ENCODE data around the gene KCNJ3. TPM values are rescaled to one million over a fixed set of nuclear protein-coding genes. Genes with fewer than 3 reads are reported as not detected.

Gene KCNJ3
- total and polyA plus RNA-seq, 2 of the 13 experiments (the other 11 are each of a cell fraction or from before 2014, with no cell fraction given) = not detected

DNA sequence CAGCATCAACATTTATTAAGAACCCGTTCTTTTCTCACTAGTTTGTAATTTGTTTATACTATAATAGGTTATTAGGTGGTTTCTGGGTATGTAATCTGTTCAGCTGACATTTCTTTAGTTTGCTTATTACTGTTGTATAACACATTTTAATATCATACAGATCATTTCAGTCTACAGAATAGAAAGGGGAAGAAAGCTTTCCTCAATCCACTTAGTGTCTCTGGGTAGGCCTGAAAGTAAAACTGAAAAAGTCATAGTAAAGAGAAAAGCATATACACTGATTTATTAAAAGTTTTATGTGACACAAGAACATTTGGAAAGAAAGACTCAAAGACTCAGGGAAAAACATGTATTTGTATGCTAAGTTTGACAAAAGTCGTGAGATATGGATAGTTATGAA, 16.8 kb upstream of the KCNJ3 start:
- no TSS peak for BruUV-seq (replicated peaks)
- no peak overlapping the region for H3K4me2 ChIP-seq (ENCODE audit: low read depth, low read length)
- no peaks in the 10 kb centered on the region for H3K36me3 ChIP-seq (replicated peaks in 1 of 2; ENCODE audit: control insufficient read depth in 1 of 2, insufficient read depth in 2 of 2, low read length in 2 of 2)
- H3K79me2 ChIP-seq (ENCODE audit: insufficient read depth, low read length) = no peaks in the 10 kb centered on the region
- TF ChIP-seq ZNF816 (CRISPR knock-in tag; IDR thresholded peaks at IDR 0.05; ENCODE audit: borderline replicate concordance) (no peak), TEAD2 (CRISPR knock-in tag; IDR thresholded peaks at IDR 0.05) (no peak), ZNF12 (CRISPR knock-in tag; IDR thresholded peaks at IDR 0.05) (no peak), RFX5 (IDR thresholded peaks at IDR 0.05; ENCODE audit: low read depth, low read length) (no peak), KLF13 (CRISPR knock-in tag; IDR thresholded peaks at IDR 0.05) (no peak), ZSCAN22 (CRISPR knock-in tag; IDR thresholded peaks at IDR 0.05) (no peak), CCAR2 (optimal IDR thresholded peaks at IDR 0.05; ENCODE audit: low read depth, low read length) (no peak), GFI1 (CRISPR knock-in tag; IDR thresholded peaks at IDR 0.05; ENCODE audit: borderline replicate concordance) (no peak), DPF2 (CRISPR knock-in tag; IDR thresholded peaks at IDR 0.05; ENCODE audit: borderline replicate concordance, low read depth) (no peak)
- TF ChIP-seq, protein P1, sequence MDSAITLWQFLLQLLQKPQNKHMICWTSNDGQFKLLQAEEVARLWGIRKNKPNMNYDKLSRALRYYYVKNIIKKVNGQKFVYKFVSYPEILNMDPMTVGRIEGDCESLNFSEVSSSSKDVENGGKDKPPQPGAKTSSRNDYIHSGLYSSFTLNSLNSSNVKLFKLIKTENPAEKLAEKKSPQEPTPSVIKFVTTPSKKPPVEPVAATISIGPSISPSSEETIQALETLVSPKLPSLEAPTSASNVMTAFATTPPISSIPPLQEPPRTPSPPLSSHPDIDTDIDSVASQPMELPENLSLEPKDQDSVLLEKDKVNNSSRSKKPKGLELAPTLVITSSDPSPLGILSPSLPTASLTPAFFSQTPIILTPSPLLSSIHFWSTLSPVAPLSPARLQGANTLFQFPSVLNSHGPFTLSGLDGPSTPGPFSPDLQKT (CRISPR knock-in tag; IDR thresholded peaks at IDR 0.05; ENCODE audit: borderline replicate concordance) = no peak
- no peak for FAIRE-seq
- H3K27ac ChIP-seq (ENCODE audit: extremely low read length, insufficient read depth, low read length) = no peak overlapping the region
- CTCF ChIA-PET (ENCODE audit: low intra/inter-chr PET ratio, low total read pairs) = no interaction called here
- ATAC-seq = no peak
- no peak overlapping the region for H2AFZ ChIP-seq (ENCODE audit: low read length)
- WGBS (ENCODE audit: low lambda C conversion rate) = 3% methylated on average over 2 of the region's 2 CpGs
- no peak overlapping the region for H3K9ac ChIP-seq (ENCODE audit: insufficient read depth, low read depth, low read length)
- no peaks in the 10 kb centered on the region for H3K9me3 ChIP-seq (ENCODE audit: low read length)
- H3K4me3 ChIP-seq (replicated peaks in 1 of 3; ENCODE audit: insufficient read depth in 1 of 3, low read depth in 2 of 3, low read length in 3 of 3) = no peak overlapping the region
- no peak for DNase-seq (ENCODE audit: low spot score)
- no peaks in the 10 kb centered on the region for H3K4me1 ChIP-seq (ENCODE audit: insufficient read depth, low read length)
- no peaks in the 10 kb centered on the region for H3K27me3 ChIP-seq (ENCODE audit: control insufficient read depth in 1 of 2, insufficient read depth in 2 of 2, low read length in 2 of 2)
- in situ Hi-C loops (cut with HindIII; ENCODE audit: extremely low pct_ligation_motif_present, low pct_unique_long_range_greater_than_20kb) = no loop called here
- intact Hi-C loops (cut with micrococcal nuclease; ENCODE audit: unreplicated experiment) = no loop called here
- H4K20me1 ChIP-seq (ENCODE audit: insufficient read depth, low read length) = no peaks in the 10 kb centered on the region
- POLR2A ChIA-PET = no interaction called here
